Glutamatergic neuron (in vitro differentiated cells): ENCODE measurements around the gene INSIG1. TPM values are rescaled to one million over a fixed set of nuclear protein-coding genes. Genes with fewer than 3 reads are reported as not detected.

Source experiments
- DNase-seq: peaks from one replicate; pipeline ENCODE4 v3.0.0; 2022
- H3K27ac Mint-ChIP-seq: one replicate; pipeline ENCODE4 v1.8.0; 2020; ENCODE audit warnings: mild to moderate bottlenecking, mixed read lengths, inconsistent platforms; ENCODE audit not compliant: unreplicated experiment
- H3K27me3 Mint-ChIP-seq: one replicate; pipeline ENCODE4 v1.8.0; 2020; ENCODE audit warnings: mild to moderate bottlenecking, moderate library complexity, mixed read lengths, inconsistent platforms; ENCODE audit not compliant: unreplicated experiment
- H3K36me3 Mint-ChIP-seq: one replicate; pipeline ENCODE4 v1.8.0; 2020; ENCODE audit warnings: mild to moderate bottlenecking, mixed read lengths, inconsistent platforms; ENCODE audit not compliant: unreplicated experiment
- H3K4me1 Mint-ChIP-seq: one replicate; pipeline ENCODE4 v1.8.0; 2020; ENCODE audit warnings: mild to moderate bottlenecking, low read depth, mixed read lengths, inconsistent platforms; ENCODE audit not compliant: unreplicated experiment
- H3K4me3 Mint-ChIP-seq: one replicate; pipeline ENCODE4 v1.8.0; 2020; ENCODE audit warnings: mild to moderate bottlenecking, mixed read lengths, inconsistent platforms; ENCODE audit not compliant: unreplicated experiment
- H3K9me3 Mint-ChIP-seq: one replicate; pipeline ENCODE4 v1.8.0; 2020; ENCODE audit warnings: mild to moderate bottlenecking, moderate library complexity, mixed read lengths, inconsistent platforms; ENCODE audit not compliant: unreplicated experiment
- total RNA-seq: library from RNA; stranded (reverse); fragmentation: NEBNext Ultra II Directional; extraction: Animal tissue kit (Norgen Biotek cat#: 25700); gene quantifications from one replicate; pipeline ENCODE4 v1.2.1, GENCODE V29; 2021; ENCODE audit not compliant: unreplicated experiment
- TF ChIP-seq, protein P1 (sequence below): fragments of 200-600 bp; sonication (generic); IDR thresholded peaks from one replicate; pipeline ENCODE4 v1.5.0; 2021; ENCODE audit not compliant: partially characterized antibody, unreplicated experiment

INSIG1 gene
- total RNA-seq, 1 donor from 2014 or later = 95.2 TPM

DNA sequence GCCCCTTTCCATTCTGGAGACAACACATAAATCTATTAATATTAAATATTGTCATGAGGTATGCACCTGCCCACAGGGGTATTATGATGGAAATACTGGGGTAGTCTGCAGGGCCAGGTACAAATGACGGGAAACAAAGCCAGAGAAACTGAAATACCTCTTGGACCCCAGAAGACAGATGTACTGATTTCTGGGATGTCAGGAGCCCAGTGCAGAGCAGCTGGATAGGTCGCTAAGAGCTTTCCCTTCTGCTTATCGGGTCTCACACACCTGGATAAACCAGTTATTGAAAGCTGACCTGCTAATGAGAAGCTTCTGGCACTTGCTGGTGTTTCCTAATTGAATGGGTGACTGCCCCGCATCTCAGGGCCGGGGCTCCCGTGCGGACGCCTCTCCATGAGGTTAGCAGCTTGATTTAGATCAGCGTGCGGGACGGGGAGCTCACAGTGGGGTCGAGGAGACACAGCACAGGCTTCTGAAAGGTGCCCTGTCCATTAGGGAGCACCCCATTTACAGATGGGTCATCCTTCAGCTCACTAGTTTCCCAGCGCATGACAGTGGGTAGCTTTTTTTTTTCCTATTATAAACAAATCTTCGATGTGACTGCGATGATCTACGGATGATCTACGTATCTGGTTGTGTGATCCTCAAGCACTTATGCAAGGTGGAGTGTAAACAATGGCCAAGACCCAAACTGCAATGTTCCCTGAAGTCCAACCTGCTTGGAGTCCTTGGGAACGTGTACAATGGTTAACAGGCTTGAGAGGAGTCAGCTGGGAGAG lies 1.5 kb upstream of the INSIG1 start:
- TF ChIP-seq, protein P1, sequence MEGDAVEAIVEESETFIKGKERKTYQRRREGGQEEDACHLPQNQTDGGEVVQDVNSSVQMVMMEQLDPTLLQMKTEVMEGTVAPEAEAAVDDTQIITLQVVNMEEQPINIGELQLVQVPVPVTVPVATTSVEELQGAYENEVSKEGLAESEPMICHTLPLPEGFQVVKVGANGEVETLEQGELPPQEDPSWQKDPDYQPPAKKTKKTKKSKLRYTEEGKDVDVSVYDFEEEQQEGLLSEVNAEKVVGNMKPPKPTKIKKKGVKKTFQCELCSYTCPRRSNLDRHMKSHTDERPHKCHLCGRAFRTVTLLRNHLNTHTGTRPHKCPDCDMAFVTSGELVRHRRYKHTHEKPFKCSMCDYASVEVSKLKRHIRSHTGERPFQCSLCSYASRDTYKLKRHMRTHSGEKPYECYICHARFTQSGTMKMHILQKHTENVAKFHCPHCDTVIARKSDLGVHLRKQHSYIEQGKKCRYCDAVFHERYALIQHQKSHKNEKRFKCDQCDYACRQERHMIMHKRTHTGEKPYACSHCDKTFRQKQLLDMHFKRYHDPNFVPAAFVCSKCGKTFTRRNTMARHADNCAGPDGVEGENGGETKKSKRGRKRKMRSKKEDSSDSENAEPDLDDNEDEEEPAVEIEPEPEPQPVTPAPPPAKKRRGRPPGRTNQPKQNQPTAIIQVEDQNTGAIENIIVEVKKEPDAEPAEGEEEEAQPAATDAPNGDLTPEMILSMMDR = no peak
- DNase-seq = no peak
- Mint-ChIP-seq H3K27me3 (peaks cover 16% of the 10 kb centered on the region), H3K36me3 (peaks cover 16% of the 10 kb centered on the region), H3K9me3 (peaks cover 17% of the 10 kb centered on the region), H3K4me1 (peaks cover 19% of the 10 kb centered on the region), H3K4me3 (peak overlapping the region; percentile 89), H3K27ac (peak overlapping the region; percentile 96)

GRCh38 chr7:155296788-155297516 lies 726 bp upstream of the INSIG1 start:
- Mint-ChIP-seq H3K4me1 (peaks cover 22% of the 10 kb centered on the region), H3K27me3 (peaks cover 16% of the 10 kb centered on the region), H3K27ac (peak overlapping the region; percentile 96), H3K36me3 (peaks cover 16% of the 10 kb centered on the region), H3K9me3 (peaks cover 11% of the 10 kb centered on the region), H3K4me3 (peak overlapping the region; percentile 89)
- TF ChIP-seq, protein P1 = no peak
- DNase-seq = peak; percentile 64

DNA sequence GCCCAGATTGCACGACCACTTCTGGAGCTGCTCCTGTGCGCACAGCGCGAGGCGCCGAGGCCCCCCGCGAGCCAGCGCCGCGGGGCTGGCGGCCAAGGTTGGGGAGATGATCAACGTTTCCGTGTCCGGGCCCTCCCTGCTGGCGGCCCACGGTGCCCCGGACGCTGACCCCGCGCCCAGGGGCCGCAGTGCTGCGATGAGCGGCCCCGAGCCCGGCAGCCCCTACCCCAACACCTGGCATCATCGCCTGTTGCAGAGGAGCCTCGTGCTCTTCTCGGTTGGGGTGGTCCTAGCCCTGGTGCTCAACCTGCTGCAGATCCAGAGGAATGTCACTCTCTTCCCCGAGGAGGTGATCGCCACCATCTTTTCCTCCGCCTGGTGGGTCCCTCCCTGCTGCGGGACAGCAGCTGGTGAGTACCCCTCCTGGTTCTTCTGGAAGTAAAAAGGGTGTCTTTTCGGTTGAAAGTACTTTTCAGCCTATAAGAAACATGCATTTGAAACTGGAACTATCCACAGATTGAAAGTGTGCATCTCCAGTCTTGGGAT lies 683 bp downstream of the INSIG1 start:
- TF ChIP-seq, protein P1 = no peak
- DNase-seq = peak; percentile 28
- H3K36me3 Mint-ChIP-seq = peaks cover 9% of the 10 kb centered on the region
- H3K27ac Mint-ChIP-seq = peak overlapping the region; percentile 95
- H3K4me1 Mint-ChIP-seq = peaks cover 22% of the 10 kb centered on the region
- H3K4me3 Mint-ChIP-seq = peak overlapping the region; percentile 94
- H3K9me3 Mint-ChIP-seq = peaks cover 10% of the 10 kb centered on the region
- H3K27me3 Mint-ChIP-seq = peaks cover 11% of the 10 kb centered on the region

DNA sequence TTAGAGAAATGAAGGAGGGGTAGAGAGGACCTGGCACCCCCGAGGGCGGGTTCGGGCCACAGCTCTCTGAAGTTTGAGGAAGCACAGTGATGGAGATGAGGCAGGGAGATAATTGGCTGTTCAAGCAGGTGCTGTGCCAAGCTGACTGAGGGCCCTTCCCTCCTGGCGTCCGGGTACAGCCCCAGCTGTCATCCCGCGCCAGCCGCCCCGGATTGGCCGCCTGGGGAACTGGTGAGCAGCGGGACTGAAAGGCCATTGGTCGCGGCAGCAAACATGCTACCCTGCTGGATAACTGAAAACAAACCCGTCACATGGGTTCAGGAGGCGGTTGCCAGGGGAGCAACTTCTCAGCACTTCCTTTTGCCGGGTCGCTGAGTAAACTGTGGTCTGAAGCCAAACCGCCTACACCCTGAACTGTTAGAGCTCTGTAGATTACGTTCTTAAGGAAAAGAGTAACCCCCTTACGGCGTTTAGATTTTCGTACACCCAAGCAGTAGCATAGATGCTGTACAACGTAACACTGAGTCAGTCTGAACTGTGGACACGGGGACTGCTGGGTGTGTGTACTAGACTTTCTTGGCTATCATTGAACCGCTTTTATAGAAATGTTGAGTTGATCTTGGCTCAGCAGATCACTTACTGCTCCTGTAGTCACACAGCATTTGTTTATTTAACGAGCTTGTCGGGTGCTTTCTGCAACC lies 1.3 kb downstream of the INSIG1 start:
- TF ChIP-seq, protein P1 = no peak
- H3K27ac Mint-ChIP-seq = peak overlapping the region; percentile 95
- H3K36me3 Mint-ChIP-seq = peaks cover 7% of the 10 kb centered on the region
- H3K9me3 Mint-ChIP-seq = peaks cover 10% of the 10 kb centered on the region
- H3K4me3 Mint-ChIP-seq = peak overlapping the region; percentile 94
- H3K4me1 Mint-ChIP-seq = peaks cover 22% of the 10 kb centered on the region
- peaks cover 11% of the 10 kb centered on the region for H3K27me3 Mint-ChIP-seq
- DNase-seq = peak; percentile 92
